ENCODE measurements around the gene MMD.

The MMD gene

GRCh38 chr17:55344514-55344997 is 77.1 kb downstream of the MMD start:
- H3K4me3 ChIP-seq (ENCODE audit: low read length, poor library complexity, severe bottlenecking), result no peak overlapping the region
- H2AFZ ChIP-seq (ENCODE audit: low read length), result no peak overlapping the region
- no peaks in the 10 kb centered on the region for H3K27me3 ChIP-seq (ENCODE audit: insufficient read depth, low read length, poor library complexity, severe bottlenecking)
- H3F3A ChIP-seq (ENCODE audit: low read depth), result no peaks in the 10 kb centered on the region
- no peak overlapping the region for H3K4me2 ChIP-seq (ENCODE audit: low read depth, low read length, poor library complexity, severe bottlenecking)
- H3K4me1 ChIP-seq (ENCODE audit: insufficient read depth, low read length, poor library complexity, severe bottlenecking), result no peaks in the 10 kb centered on the region
- no peaks in the 10 kb centered on the region for H4K20me1 ChIP-seq (ENCODE audit: insufficient read depth, low read length, poor library complexity, severe bottlenecking)
- no peaks in the 10 kb centered on the region for H3K9me2 ChIP-seq (replicated peaks; ENCODE audit: low read depth, low read length)
- H3K79me2 ChIP-seq (ENCODE audit: insufficient read depth, low read length), result no peaks in the 10 kb centered on the region
- TF ChIP-seq CTCF (conservative IDR thresholded peaks at IDR 0.05; ENCODE audit: low read length), result no peak
- no peaks in the 10 kb centered on the region for H3K36me3 ChIP-seq (ENCODE audit: insufficient read depth, low read length)
- no peaks in the 10 kb centered on the region for H3K9me3 ChIP-seq (ENCODE audit: insufficient read depth, low read depth, low read length)
- no peak overlapping the region for H3K9ac ChIP-seq (ENCODE audit: low read depth, low read length, poor library complexity, severe bottlenecking)

GRCh38 chr17:55343900-55344513 is 77.6 kb downstream of the MMD start:
- Histone ChIP-seq H3K9me3 (ENCODE audit: insufficient read depth, low read depth, low read length) (no peaks in the 10 kb centered on the region), H3K4me2 (ENCODE audit: low read depth, low read length, poor library complexity, severe bottlenecking) (no peak overlapping the region), H3K27me3 (ENCODE audit: insufficient read depth, low read length, poor library complexity, severe bottlenecking) (no peaks in the 10 kb centered on the region), H4K20me1 (ENCODE audit: insufficient read depth, low read length, poor library complexity, severe bottlenecking) (no peaks in the 10 kb centered on the region), H3K4me3 (ENCODE audit: low read length, poor library complexity, severe bottlenecking) (no peak overlapping the region), H3F3A (ENCODE audit: low read depth) (no peaks in the 10 kb centered on the region), H3K9me2 (replicated peaks; ENCODE audit: low read depth, low read length) (no peaks in the 10 kb centered on the region), H3K4me1 (ENCODE audit: insufficient read depth, low read length, poor library complexity, severe bottlenecking) (no peaks in the 10 kb centered on the region), H3K36me3 (ENCODE audit: insufficient read depth, low read length) (no peaks in the 10 kb centered on the region), H3K9ac (ENCODE audit: low read depth, low read length, poor library complexity, severe bottlenecking) (no peak overlapping the region), H3K79me2 (ENCODE audit: insufficient read depth, low read length) (no peaks in the 10 kb centered on the region), H2AFZ (ENCODE audit: low read length) (no peak overlapping the region)
- TF ChIP-seq CTCF (conservative IDR thresholded peaks at IDR 0.05; ENCODE audit: low read length) (no peak), EZH2phosphoT487 (IDR thresholded peaks at IDR 0.05; ENCODE audit: borderline replicate concordance) (no peak)

GRCh38 chr17:55342800-55343585 is 78.6 kb downstream of the MMD start:
- H4K20me1 ChIP-seq (ENCODE audit: insufficient read depth, low read length, poor library complexity, severe bottlenecking), result no peaks in the 10 kb centered on the region
- no peak for TF ChIP-seq CTCF (conservative IDR thresholded peaks at IDR 0.05; ENCODE audit: low read length)
- no peak for TF ChIP-seq EZH2phosphoT487 (IDR thresholded peaks at IDR 0.05; ENCODE audit: borderline replicate concordance)
- H3K36me3 ChIP-seq (ENCODE audit: insufficient read depth, low read length), result no peaks in the 10 kb centered on the region
- no peaks in the 10 kb centered on the region for H3K27me3 ChIP-seq (ENCODE audit: insufficient read depth, low read length, poor library complexity, severe bottlenecking)
- no peak overlapping the region for H2AFZ ChIP-seq (ENCODE audit: low read length)
- H3K4me3 ChIP-seq (ENCODE audit: low read length, poor library complexity, severe bottlenecking), result no peak overlapping the region
- H3K9me2 ChIP-seq (replicated peaks; ENCODE audit: low read depth, low read length), result no peaks in the 10 kb centered on the region
- no peak overlapping the region for H3K9ac ChIP-seq (ENCODE audit: low read depth, low read length, poor library complexity, severe bottlenecking)
- H3K79me2 ChIP-seq (ENCODE audit: insufficient read depth, low read length), result no peaks in the 10 kb centered on the region
- no peaks in the 10 kb centered on the region for H3K4me1 ChIP-seq (ENCODE audit: insufficient read depth, low read length, poor library complexity, severe bottlenecking)
- H3K4me2 ChIP-seq (ENCODE audit: low read depth, low read length, poor library complexity, severe bottlenecking), result no peak overlapping the region
- H3F3A ChIP-seq (ENCODE audit: low read depth), result no peaks in the 10 kb centered on the region
- no peaks in the 10 kb centered on the region for H3K9me3 ChIP-seq (ENCODE audit: insufficient read depth, low read depth, low read length)

Measured in Loucy (cell line).